VCaP (cell line): ENCODE measurements around the gene CRIP3.
A peak's percentile ranks its signal among the peaks of the same experiment; 100 is the strongest.

Experiments
- H3K27ac ChIP-seq: fragments of 450-650 bp; 2 replicates; pipeline ENCODE4 v1.5.1; 2017
- TF ChIP-seq, protein P1 (sequence below): fragments of 450-650 bp; conservative IDR thresholded peaks from 2 replicates; pipeline ENCODE4 v1.5.1; 2017; ENCODE audit warnings: mild to moderate bottlenecking, moderate library complexity

CRIP3 gene

GRCh38 chr6:43336382-43336781 lies 27.8 kb upstream of the CRIP3 start:
- H3K27ac ChIP-seq, result no peak overlapping the region; the same call in 1 of the 2 replicates
- TF ChIP-seq, protein P1, sequence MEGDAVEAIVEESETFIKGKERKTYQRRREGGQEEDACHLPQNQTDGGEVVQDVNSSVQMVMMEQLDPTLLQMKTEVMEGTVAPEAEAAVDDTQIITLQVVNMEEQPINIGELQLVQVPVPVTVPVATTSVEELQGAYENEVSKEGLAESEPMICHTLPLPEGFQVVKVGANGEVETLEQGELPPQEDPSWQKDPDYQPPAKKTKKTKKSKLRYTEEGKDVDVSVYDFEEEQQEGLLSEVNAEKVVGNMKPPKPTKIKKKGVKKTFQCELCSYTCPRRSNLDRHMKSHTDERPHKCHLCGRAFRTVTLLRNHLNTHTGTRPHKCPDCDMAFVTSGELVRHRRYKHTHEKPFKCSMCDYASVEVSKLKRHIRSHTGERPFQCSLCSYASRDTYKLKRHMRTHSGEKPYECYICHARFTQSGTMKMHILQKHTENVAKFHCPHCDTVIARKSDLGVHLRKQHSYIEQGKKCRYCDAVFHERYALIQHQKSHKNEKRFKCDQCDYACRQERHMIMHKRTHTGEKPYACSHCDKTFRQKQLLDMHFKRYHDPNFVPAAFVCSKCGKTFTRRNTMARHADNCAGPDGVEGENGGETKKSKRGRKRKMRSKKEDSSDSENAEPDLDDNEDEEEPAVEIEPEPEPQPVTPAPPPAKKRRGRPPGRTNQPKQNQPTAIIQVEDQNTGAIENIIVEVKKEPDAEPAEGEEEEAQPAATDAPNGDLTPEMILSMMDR, result no peak

- H3K27ac ChIP-seq, result peak overlapping the region; percentile 42
- TF ChIP-seq, protein P1, result no peak
Measured at GRCh38 chr6:43335469-43335868, 26.8 kb upstream of the CRIP3 start.

GRCh38 chr6:43334466-43335095 lies 26.0 kb upstream of the CRIP3 start:
- H3K27ac ChIP-seq, result peak overlapping the region; percentile 42
- TF ChIP-seq, protein P1, result peak; percentile 81

GRCh38 chr6:43331891-43332290 lies 23.3 kb upstream of the CRIP3 start:
- TF ChIP-seq, protein P1, result no peak
- no peak overlapping the region; the same call in 1 of the 2 replicates for H3K27ac ChIP-seq

DNA sequence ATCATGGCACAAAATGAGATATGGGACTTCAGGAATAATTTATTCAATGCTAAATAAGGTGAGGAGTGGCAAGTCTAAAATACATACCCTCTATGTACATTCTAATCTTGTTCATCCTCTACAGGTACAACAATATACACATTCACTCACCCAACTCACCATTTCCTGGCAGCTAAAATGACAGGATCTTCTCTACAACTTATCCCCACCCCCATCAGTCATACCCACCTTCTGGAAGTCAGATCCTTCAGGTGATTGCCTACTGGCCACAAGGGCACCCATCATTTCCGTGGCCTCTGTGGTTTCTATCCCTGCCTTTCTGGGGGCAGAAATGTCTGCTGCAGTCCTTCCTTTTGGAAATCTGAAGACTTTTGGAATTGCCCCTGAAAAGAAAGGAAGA lies 22.8 kb upstream of the CRIP3 start:
- H3K27ac ChIP-seq, result no peak overlapping the region; the same call in 1 of the 2 replicates
- TF ChIP-seq, protein P1, result no peak

DNA sequence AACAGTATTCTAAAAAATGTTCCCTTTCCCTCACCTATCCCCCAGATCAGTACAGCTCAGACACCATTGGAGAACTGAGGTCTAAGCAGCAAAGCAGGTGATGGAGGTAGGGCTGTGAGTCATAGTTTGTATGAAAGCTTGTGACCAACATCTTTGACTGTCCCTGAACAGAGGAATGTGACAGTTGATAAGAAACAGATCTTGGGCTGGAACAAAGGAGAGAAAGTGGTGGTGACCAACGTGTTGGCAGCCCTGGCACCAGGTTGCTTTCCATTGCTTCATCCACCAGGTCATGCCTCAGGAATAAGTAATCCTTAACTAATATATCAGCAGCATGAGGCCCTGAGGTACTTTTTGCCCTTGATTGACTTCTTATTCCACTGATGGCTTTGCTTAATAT lies 19.9 kb upstream of the CRIP3 start:
- TF ChIP-seq, protein P1, result no peak
- H3K27ac ChIP-seq, result no peak overlapping the region

DNA sequence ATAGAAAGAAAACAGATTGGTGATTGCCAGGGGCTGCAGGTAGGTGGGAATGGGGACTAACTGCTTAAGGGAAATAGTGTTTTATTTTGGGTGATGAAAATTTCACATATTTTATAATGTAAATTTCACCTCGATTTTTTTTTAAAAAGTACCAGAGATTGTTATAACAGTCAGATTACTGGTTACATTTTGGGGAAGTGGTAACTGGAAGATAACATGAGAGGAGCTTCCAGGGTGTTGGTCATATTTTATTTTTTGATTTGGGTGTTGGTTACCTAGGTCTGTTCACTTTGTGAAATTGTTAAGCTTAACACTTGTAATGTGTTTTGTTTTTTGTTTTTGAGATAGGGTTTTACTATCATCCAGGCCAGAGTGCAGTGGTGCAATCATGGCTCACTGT lies 17.2 kb upstream of the CRIP3 start:
- H3K27ac ChIP-seq, result no peak overlapping the region
- TF ChIP-seq, protein P1, result no peak
